ENCODE results near the gene HOXC10.

HOXC10 gene

DNA sequence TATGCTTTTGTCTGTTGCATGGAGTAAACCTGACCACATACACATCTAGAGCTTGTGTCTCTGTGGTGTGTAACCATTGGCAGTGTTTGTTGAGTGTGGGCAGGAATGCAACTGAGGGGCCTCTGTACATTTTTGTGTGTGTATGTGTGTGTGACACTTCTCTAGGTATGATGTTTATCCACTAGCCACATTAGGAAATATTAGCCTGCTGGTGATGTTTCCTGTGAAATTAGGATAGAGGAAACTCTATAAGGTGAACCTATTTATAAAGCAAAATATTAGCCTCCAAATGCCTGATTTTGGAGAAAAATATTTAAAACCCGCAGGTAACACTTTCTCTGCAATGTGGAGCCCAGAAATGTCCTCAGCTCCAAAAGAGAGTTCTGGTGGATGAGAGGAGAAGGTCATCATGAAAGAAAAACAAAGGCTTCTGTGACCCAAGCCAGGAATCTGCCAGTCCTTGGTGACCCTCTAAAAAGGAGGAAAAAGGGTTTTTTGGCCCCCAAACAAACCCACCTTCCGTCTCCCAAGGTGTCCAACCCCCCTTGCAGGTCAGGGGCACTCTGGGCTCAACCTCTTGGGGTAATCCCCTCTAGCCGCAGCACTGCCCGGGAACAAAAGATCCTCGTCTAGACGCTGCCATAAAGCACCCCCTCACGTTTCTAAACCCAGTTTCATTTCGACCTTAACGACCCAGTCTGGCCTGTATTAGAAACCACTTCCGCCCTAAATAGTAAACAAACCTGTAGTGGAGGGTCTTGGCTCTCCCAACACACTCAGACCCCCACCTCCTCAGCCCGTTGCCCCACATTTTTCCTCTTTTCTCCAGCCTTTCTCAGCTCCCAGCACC lies 7.1 kb upstream of the HOXC10 start:
- DNase-seq = no peak

DNA sequence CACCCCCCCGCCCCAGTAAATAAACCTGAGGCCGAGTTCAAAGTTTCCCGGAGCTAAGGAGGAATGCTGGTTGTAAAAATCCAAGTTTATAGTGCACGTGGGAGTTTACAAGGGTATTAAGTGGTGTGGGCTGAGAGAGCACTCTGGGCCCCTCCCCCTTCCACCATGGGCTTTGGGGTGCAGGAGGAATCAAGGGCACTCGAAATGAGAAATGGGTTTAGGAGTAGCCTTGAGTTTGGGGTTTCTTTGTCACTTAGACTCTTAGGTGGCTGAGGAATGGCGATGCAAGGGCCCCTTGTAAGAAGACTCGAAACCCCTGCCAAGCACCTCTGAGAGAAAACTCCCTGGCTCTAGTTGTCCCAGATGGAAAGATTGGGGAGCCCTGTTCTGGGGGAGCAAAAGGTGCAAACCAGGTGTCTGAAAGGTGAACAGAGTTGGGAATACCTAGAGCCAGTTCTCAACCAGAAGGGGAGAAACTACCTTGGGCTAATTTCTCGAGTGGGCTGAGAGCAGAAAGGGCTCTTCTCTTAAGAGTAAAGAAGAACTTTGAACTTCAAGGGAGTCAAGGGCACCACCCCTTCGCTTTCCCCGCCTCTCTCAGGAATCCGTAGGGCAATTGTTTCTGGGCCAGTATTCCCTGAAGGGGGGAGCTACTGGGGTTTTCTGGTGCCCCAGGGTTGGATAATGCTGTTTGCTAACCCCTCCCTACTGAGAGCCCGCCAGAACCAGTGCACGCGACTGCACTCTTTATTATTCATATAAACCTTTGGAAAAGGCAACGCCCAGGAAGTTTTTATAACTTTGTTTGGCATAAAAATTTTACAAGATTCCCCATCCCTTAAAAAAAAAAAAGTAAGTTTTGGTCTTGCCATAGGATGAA lies 6.2 kb upstream of the HOXC10 start:
- DNase-seq = no peak

DNA sequence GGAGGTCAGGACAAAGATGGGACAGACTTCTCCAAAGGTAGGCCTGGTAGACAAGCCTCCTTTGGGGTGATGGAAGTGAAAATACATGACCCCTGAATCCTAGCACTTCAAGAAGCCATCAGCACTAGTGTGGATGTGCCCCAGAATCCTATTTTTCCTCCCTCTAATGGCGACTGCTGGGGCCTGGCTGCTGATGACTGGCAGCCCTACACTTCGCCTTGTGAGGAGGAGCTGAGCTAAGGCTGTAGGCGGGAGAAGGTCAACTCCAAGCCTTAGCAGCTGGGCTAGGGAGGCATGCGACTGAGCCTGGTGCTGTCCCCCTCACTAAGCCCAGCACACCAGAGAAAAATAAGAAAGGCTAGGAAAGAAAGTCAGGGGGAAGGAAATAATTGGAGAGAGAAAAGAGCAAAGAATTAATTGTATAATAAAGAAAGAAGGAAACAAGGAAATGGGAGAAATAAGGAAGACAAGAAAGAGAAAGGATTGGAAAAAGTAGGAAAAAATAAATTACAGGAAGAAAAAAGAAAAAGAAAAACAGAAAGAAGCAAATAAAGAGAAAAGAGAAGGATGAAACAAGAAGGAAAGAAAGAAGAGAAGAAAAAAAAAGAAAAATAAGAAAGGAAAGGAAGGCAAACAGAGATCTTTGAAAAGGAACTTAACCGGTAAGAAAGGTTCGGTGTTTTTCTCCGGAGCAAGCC lies 4.7 kb upstream of the HOXC10 start:
- no peak for DNase-seq

DNA sequence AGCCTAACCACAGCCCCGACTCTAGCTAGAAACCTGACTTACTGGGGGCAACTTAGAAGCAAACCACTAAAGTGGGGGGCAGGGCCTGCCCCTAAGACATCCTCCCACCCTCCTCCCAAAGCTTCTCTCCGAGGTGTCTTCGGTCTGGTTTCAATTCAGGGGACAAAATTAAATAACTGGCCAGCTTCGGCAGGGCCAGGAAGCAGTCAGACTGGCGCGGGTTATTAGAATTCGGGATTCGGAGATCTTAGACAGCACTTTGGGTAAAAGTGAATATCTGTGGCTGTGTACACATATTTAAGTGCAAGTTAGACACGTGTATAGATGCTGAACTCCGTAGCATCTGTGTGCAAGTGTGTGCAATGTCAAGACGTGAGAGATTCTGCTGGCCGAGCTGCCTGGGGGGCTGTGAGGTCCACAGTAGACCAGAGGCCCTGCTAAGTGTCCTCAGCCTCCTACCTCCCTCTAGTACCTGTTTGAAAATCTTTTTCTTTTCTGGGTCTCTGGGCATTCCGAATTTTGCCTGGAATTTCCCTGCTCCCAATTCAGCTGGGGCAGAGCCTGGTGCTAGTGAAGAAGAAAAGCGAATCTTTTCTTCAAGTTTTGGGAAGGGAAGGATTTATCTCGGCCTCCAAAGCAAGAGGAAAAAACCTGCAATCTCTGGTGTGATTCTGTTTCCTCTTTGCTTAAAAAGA lies 4.0 kb upstream of the HOXC10 start:
- DNase-seq = no peak

DNA sequence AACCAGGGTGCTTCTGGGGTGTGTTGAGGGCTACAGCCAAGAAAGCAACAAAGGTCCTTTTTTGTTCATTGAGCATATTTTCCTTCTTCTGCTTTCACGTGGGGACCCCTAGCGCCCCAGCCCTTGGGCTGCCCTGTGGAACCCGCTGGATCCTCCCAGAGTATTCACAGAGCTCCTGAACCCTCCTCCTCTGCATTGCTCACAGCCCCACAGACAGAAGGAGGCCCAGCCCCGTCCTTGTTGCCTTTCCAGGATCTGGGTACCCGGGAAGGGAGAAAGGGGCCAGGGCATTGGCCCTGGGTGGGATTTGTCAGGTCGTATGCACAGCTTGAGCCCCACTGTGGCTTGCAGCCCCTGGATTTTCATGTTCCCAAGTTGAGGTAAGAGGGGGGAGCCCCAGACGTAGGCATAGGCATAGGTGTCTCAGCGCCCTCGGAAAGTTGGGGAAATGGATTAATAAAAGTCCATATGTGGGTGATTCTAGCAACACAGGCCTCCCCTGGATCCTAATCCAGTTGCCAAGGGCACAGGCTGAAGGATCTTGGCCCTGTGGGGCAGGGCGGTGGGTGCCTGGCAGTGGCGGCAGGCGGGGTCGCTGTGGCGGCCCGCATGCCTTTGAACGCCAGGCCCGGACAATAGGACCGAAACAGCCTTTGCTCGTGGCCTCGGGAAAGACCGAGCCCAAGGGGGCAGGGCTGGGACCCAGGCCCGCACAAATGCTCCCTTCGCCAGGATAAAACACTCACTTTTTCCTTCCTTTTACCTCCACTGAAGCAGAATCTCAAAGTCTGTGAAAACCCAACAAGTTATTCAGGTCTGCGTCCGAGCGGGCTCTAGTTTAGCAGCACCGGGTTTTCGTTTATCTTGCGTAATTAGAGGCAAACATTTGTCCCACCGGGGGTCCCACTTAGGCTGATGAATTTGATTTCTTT lies 3.0 kb upstream of the HOXC10 start:
- no peak for DNase-seq

DNA sequence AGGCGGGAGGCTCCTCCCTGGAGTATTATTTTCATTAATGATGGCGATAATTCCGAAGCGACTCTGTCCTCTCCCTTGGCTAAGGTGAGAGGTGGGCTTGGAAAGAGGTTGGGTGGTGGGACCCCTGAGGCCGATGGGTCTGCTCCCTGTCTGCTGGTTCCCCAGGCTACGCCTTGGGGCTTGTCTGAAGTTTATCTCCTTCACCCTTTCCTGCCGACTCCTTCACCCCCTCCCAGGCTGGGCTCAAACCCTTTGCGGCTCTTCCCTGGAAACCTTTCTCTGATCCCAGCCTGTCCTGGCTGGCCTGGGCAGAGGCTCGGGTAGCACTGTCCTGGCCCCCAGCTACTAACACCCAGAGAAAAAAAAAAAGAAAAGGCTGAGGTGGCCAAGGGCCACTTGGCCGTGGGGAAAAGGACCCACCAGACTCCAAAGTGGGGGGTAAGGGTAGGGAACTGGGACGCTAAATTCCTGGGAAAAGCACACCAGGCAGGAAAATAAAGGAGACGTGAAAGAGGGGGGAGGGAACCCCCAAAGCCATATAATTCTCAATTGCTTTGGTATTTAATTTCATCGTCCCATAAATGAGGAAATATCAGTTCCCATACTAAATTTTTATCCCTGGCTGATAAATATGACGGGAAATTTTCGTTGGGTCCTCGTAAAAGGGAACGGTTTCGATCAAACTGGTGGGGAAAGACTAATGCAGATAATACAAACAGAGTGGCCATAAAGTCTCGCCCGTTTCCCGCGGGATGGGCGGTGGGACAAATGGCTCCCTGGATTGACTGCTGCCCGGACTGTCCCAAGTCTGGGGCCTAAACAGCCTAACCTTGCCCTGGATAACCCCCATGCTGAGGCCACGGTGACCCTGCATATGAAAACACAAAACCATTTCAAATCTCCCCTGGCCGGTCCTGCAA lies 2.0 kb upstream of the HOXC10 start:
- no peak for DNase-seq

DNA sequence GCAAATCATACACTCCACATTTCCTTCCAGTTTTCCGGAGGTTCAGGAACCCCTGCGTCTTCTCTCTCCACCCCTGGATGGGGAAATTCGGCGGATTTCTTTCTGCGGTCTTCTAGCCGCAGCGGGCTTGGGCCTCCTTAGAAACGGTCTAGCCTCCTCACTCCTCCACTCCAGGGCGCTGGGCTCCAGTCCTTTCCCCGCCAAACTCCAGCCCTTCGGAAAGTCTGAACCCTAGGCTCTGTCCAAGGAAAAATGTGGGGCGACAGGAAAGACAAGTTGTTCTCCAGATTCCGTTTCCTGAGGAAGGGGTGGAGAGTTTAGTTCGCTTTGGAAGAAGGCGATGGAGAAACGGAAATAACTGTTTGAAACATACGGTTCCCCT lies 1.4 kb upstream of the HOXC10 start:
- no peak for DNase-seq

DNA sequence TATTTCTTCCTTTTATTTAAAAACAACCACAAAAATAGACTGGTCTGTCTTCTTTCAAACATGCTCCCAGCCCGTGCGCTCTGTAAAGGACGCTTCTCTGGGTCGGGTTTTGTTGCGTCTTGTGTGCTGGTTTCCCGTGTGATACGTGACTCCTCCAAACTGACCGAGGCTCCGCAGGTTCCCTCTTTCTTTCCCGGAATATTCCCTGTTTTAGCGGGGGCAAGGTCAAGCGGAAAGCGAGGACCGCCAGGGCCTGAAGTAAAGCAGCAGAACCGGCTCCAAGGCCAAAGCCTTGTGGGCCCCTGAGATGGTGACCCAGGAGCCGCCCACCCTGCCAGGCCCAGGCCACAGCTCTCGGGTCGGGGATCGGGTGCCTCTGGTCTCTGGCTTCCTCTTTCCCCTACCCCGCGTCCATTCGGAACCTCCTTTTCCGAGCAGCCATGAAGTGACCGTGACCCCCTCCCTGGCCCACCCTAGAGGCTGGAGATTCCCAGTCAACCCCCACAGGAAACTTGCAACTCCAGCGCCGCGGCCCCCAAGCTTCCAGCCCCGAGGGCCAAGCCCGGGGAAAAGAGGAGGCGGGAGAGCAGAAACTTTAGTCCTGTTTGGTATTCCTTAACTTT lies 885 bp upstream of the HOXC10 start:
- no peak for DNase-seq

DNA sequence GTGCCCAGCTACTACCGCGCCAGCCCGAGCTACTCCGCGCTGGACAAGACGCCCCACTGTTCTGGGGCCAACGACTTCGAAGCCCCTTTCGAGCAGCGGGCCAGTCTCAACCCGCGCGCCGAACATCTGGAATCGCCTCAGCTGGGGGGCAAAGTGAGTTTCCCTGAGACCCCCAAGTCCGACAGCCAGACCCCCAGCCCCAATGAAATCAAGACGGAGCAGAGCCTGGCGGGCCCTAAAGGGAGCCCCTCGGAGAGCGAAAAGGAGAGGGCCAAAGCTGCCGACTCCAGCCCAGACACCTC lies 697 bp downstream of the HOXC10 start:
- DNase-seq = no peak

DNA sequence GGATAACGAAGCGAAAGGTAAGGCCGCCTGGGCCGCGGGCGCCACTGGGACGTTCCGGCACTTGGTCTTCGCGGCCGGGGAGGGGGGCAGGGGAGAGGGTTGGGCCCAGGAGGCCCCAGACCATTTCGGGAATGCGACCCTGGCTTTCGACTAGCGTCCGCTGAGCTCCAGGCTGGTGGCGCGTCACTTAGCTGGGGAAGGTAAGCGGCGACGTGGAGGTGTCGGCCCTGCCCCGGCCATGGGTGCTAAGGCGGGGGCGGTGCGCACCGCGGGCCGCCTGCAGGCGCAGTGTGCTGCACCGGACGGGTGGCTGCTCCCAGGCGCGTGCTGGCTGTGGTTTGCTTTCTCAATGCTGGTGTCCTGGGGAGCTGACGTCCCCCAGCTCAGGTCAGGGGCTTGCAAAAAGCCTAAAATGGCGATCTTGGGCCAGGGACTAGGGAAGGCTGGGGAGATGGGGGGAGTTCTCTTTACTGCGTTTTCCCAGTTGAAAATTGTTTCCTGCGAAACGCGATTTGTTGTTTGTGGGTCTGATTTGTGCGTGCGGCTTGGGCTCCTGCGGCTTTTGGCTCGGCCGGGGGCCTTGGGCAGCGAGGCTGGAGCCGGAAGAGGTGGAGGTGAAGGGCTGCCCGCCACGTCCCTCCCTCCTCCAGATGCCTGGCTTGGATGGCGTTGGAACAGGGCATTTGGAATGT lies 1.2 kb downstream of the HOXC10 start:
- no peak for DNase-seq

DNA sequence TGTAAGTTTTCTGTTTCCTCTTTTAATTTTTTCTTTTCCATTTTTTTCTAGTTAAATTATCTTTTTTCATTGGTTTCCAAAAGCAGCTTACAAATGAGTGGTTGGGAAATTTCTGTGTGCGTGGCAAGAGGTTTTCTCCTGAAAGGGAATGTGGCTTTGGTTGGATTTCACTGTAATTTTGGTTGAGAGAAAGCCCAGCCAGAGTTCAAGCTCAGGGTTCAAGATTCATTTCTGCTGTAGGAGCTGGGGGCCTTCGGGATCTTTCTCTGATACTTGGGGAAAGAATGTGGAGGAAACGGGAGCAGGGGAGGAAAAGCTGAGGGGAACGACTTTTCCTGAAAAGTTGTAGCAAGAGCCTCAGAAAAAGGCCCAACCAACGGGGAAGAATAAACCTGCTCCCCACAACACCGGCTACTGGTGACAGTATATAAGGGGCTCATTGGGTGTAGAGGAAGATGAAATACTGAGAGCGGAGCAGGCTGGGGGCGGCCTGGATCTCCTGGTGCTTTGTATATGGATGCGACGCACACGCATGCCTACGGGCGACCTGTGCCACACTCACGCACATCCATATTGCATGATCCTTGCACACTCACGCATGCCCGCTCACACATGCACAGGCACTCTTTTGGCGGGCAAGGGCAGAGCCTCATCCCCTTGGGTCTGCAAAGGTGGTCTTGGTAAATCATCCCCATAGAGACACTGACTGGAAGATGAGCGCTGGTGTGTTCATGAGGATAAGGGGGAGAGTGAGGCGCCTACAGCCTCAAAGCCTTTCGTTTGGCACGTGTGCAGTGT lies 1.9 kb downstream of the HOXC10 start:
- no peak for DNase-seq

DNA sequence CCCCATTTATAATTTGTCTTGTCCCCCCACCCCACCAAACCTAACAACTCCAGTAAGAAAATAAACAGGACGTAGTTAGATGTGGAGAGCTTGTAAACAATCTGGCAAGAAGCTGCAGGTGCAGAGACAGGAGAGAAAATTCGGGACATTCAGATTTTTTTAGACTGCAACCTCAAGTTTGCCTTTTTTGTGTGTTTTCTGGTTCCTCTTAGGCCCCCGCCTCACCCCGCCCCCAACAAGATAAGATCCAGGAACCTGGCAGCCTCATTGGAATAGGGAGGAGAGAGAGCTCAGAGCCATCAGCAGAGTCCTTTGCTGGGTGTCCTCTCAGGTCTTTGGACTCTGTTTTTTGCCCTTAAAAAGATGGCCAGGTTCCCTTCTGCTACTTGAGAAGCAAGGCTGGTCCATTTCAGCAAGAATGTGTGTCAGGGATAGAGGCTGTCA lies 2.9 kb downstream of the HOXC10 start:
- no peak for DNase-seq

DNA sequence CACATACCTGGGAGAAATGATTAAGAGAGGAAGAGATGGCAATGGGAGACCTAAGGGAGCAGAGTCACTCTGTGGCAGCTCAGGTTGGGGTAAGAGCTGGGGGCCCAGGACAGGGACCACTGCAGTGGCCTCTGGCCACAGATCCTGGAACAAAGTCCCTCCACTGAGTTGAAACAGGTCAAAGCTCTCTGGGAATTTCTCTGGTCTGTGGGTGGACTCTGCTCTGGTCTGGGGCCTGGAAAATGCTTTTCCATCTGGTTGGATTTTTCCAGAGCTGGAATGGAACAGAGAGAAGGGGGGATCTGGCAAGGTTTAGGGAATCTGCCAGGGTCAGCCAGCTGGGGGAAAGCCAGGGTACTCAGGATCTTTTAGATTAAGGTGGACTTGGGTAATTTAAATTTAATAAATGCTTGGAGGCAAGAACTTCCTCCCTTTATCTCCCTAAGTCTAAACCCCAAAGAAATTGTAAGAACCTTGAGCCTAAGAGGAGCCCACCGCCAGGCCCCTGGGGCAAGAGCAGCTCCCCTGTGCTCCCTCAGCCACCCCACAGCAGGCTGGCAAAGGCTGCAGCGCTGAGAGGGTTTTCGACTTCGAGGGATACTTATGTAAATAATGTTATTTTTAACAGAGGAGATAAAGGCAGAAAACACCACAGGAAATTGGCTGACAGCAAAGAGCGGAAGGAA lies 3.7 kb downstream of the HOXC10 start:
- DNase-seq = no peak

DNA sequence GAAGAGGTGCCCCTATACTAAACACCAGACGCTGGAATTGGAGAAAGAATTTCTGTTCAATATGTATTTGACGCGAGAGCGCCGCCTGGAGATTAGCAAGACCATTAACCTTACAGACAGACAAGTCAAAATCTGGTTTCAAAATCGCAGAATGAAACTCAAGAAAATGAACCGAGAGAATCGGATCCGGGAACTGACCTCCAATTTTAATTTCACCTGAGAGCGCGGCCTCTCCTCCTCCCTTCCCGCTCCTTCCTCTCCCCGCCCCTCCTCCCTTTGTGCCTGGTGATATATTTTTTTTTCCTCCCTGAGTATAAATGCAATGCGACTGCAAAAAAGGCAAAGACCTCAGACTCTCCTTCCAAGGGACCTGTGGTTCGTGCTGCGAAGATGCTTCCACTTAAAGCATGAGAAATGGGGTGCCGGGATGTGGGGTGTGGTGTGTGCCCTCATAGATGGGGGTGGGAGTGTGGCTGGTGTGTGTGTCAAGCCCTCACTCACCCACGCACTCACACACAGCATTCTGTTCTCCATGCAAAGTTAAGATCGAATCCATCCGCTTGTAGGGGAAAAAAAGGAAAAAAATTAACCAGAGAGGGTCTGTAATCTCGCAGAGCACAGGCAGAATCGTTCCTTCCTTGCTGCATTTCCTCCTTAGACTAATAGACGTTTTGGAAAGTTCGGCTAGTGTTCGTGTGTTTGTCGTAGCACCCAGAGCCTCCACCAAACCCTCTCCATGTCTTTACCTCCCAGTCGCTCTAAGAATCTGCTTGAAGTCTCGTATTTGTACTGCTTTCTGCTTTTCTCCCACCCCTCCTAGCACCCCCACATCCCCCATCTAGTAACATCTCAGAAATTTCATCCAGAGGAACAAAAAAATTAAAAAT lies 4.5 kb downstream of the HOXC10 start:
- peak; percentile 50 to 78 for DNase-seq

DNA sequence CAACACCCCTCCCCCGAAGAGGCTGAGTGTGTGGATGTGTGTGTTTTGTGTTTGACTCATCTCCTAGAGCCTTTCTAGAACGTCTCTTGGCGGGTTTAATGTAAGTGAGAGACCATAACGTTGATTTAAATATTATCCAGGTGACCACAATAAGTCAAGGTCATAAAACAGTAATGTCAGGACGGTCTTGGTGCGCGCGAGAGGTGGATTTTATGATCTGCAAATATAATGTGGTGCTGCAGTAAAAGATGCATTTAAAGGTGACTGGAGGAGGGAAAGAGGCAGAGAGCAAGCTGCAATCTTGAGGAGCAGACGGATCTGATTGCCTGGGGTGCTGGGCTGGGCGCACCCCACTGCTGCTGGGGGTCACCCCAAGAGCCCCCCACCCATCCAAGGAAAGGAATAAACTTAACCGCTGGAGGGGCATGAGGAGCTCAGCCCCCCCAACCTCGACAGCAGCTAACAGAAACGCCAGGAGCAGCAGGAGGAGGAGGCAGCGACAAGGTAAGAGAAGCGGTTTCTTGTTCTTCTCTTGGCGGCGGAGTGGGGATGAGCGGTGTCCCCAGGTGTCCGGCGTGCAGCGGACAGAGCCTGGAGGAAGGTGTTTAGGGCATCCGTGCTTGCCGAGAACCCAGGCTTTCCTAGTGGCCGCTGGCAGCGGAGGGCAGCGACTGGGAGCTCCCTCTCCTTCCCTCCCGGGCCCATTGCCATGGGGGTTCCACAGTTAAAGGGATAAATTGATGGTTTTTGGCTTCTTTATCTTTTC lies 5.5 kb downstream of the HOXC10 start:
- no peak for DNase-seq

DNA sequence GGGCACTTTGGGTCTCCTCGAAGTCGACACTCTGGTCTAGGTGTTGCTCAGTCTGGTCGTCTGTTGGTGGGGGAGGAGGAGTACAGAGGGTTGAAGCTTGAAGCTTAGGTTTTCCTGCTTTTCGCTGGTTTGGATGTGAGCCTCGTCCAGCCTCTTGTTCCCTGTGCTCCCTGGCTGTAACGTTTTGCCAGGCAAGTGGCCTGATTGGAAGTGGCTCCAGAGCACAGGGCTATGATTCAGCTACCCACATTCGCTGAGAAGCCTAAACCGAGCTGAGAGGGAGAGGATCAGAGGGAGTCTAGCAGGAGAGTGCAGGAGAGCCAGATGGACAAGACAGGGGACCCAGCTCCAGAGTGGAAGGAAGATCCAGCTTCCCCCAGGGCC lies 6.1 kb downstream of the HOXC10 start:
- no peak for DNase-seq

All from Kasumi-1 (cell line).